Neural progenitor cell (in vitro differentiated cells): ENCODE results near the gene LIG3. TPM values are rescaled to one million over a fixed set of nuclear protein-coding genes. Genes with fewer than 3 reads are reported as not detected.
A peak's percentile ranks its signal among the peaks of the same experiment; 100 is the strongest.

Experiments used
- DNase-seq: peaks from one replicate; pipeline ENCODE4 v3.0.0-alpha.2; 2016; ENCODE audit warnings: low spot score
- H2AFZ ChIP-seq: fragments of 200-600 bp; sonication (generic); replicated peaks from 2 replicates; pipeline ENCODE4 v1.6.1; 2016; ENCODE audit warnings: antibody characterized with exemption
- H3F3A ChIP-seq: fragments of 200-600 bp; sonication (generic); 2 replicates; pipeline ENCODE4 v1.6.1; 2016; ENCODE audit warnings: antibody characterized with exemption, low read depth
- H3K27ac ChIP-seq: fragments of 200-600 bp; sonication (generic); 2 replicates; pipeline ENCODE4 v1.5.1; 2016; ENCODE audit warnings: mild to moderate bottlenecking
- H3K27me3 ChIP-seq: fragments of 200-600 bp; sonication (generic); 2 replicates; pipeline ENCODE4 v1.6.1; 2016; ENCODE audit warnings: mild to moderate bottlenecking, moderate library complexity
- H3K36me3 ChIP-seq: fragments of 200-600 bp; sonication (generic); 2 replicates; pipeline ENCODE4 v1.5.1; 2016
- H3K4me1 ChIP-seq: fragments of 200-600 bp; sonication (generic); 2 replicates; pipeline ENCODE4 v1.6.1; 2016; ENCODE audit warnings: mixed run types
- H3K4me2 ChIP-seq: fragments of 200-600 bp; sonication (generic); 2 replicates; pipeline ENCODE4 v1.6.1; 2016
- H3K4me3 ChIP-seq: fragments of 200-600 bp; sonication (generic); 2 replicates; pipeline ENCODE4 v1.5.1; 2016
- H3K79me2 ChIP-seq: fragments of 200-600 bp; sonication (generic); 2 replicates; pipeline ENCODE4 v1.6.1; 2016; ENCODE audit warnings: low read depth
- H3K9ac ChIP-seq: fragments of 200-600 bp; sonication (generic); 2 replicates; pipeline ENCODE4 v1.6.1; 2016
- H3K9me3 ChIP-seq: fragments of 200-600 bp; sonication (generic); 2 replicates; pipeline ENCODE4 v1.5.1; 2016; ENCODE audit warnings: low read depth
- H4K20me1 ChIP-seq: fragments of 200-600 bp; sonication (generic); 2 replicates; pipeline ENCODE4 v1.6.1; 2016; ENCODE audit warnings: low read depth
- H3K27ac Mint-ChIP-seq: 3 replicates; pipeline ENCODE4 v1.8.0; 2021; ENCODE audit warnings: mixed read lengths
- H3K27me3 Mint-ChIP-seq: 2 replicates; pipeline ENCODE4 v1.8.0; 2022; ENCODE audit warnings: low read depth, mild to moderate bottlenecking, inconsistent platforms, moderate library complexity, mixed read lengths; ENCODE audit not compliant: insufficient read depth
- H3K36me3 Mint-ChIP-seq: 3 replicates; pipeline ENCODE4 v1.8.0; 2021; ENCODE audit warnings: mixed read lengths
- H3K4me1 Mint-ChIP-seq: 3 replicates; pipeline ENCODE4 v1.8.0; 2021; ENCODE audit warnings: mixed read lengths
- H3K4me3 Mint-ChIP-seq: 3 replicates; pipeline ENCODE4 v1.8.0; 2021; ENCODE audit warnings: mild to moderate bottlenecking, moderate library complexity, mixed read lengths
- H3K9me3 Mint-ChIP-seq: 3 replicates; pipeline ENCODE4 v1.8.0; 2020; ENCODE audit warnings: mixed read lengths
- CTCF ChIP-seq: fragments of 200-600 bp; sonication (generic); IDR thresholded peaks from 2 replicates; pipeline ENCODE4 v1.5.1; 2017; ENCODE audit warnings: antibody characterized with exemption, mild to moderate bottlenecking
- EZH2 ChIP-seq: fragments of 200-600 bp; sonication (generic); IDR thresholded peaks from 2 replicates; pipeline ENCODE4 v1.6.1; 2017; ENCODE audit warnings: antibody characterized with exemption, mild to moderate bottlenecking, moderate library complexity
- EZH2phosphoT487 ChIP-seq: fragments of 200-600 bp; sonication (generic); IDR thresholded peaks from 2 replicates; pipeline ENCODE4 v1.6.1; 2017; ENCODE audit warnings: antibody characterized with exemption
- total RNA-seq: library from RNA; depleted of rRNA; stranded (reverse); fragments of >200 nt; gene quantifications from 2 replicates; pipeline ENCODE4 v1.2.3, GENCODE V29; 2015; ENCODE audit warnings: low replicate concordance

The LIG3 gene
- total RNA-seq, 1 donor from 2014 or later = 89.6 TPM

- no peaks in the 10 kb centered on the region for H3K36me3 Mint-ChIP-seq
- Histone ChIP-seq H3K27ac (peak overlapping the region; percentile 56), H3K27me3 (no peaks in the 10 kb centered on the region), H3K4me1 (peaks cover 58% of the 10 kb centered on the region), H2AFZ (no peak overlapping the region), H4K20me1 (no peaks in the 10 kb centered on the region), H3K36me3 (no peaks in the 10 kb centered on the region), H3K79me2 (no peaks in the 10 kb centered on the region), H3K9me3 (no peaks in the 10 kb centered on the region), H3K4me2 (peak overlapping the region; percentile 37), H3K9ac (no peak overlapping the region), H3K4me3 (no peak overlapping the region), H3F3A (peaks cover 39% of the 10 kb centered on the region)
- no peak for DNase-seq
- peaks cover 5% of the 10 kb centered on the region for H3K27me3 Mint-ChIP-seq
- H3K9me3 Mint-ChIP-seq = no peaks in the 10 kb centered on the region
- H3K4me1 Mint-ChIP-seq = peaks cover 18% of the 10 kb centered on the region
- TF ChIP-seq CTCF = no peak
- no peak for TF ChIP-seq EZH2phosphoT487
- TF ChIP-seq EZH2 = no peak
- no peak overlapping the region for H3K4me3 Mint-ChIP-seq
- H3K27ac Mint-ChIP-seq = no peak overlapping the region
Observed at GRCh38 chr17:35048685-35049379, 68.5 kb downstream of the LIG3 start.

- Histone ChIP-seq H3K79me2 (no peaks in the 10 kb centered on the region), H3K4me1 (peaks cover 58% of the 10 kb centered on the region), H3K27me3 (no peaks in the 10 kb centered on the region), H3K4me2 (no peak overlapping the region), H2AFZ (no peak overlapping the region), H3K9me3 (no peaks in the 10 kb centered on the region), H3K9ac (no peak overlapping the region), H4K20me1 (no peaks in the 10 kb centered on the region), H3K27ac (no peak overlapping the region), H3K4me3 (no peak overlapping the region), H3F3A (peaks cover 39% of the 10 kb centered on the region), H3K36me3 (no peaks in the 10 kb centered on the region)
- Mint-ChIP-seq H3K4me1 (peaks cover 18% of the 10 kb centered on the region), H3K27ac (no peak overlapping the region), H3K36me3 (no peaks in the 10 kb centered on the region), H3K27me3 (peaks cover 2% of the 10 kb centered on the region), H3K9me3 (no peaks in the 10 kb centered on the region), H3K4me3 (no peak overlapping the region)
- DNase-seq = no peak
- TF ChIP-seq CTCF = no peak
Observed at GRCh38 chr17:35050170-35050569, 69.9 kb downstream of the LIG3 start.

GRCh38 chr17:35051183-35051578 lies 70.9 kb downstream of the LIG3 start:
- Mint-ChIP-seq H3K4me3 (no peak overlapping the region), H3K27ac (no peak overlapping the region), H3K9me3 (no peaks in the 10 kb centered on the region), H3K4me1 (peaks cover 21% of the 10 kb centered on the region), H3K36me3 (no peaks in the 10 kb centered on the region), H3K27me3 (peaks cover 2% of the 10 kb centered on the region)
- DNase-seq = no peak
- Histone ChIP-seq H3K4me3 (no peak overlapping the region), H3K9me3 (no peaks in the 10 kb centered on the region), H3F3A (peaks cover 33% of the 10 kb centered on the region), H4K20me1 (no peaks in the 10 kb centered on the region), H3K4me1 (peaks cover 56% of the 10 kb centered on the region), H2AFZ (no peak overlapping the region), H3K79me2 (no peaks in the 10 kb centered on the region), H3K27me3 (no peaks in the 10 kb centered on the region), H3K27ac (no peak overlapping the region), H3K36me3 (no peaks in the 10 kb centered on the region), H3K9ac (no peak overlapping the region), H3K4me2 (no peak overlapping the region)
- TF ChIP-seq CTCF (no peak), EZH2 (no peak), EZH2phosphoT487 (no peak)
